GM08714 (cell line): ENCODE data around the gene HAX1.
"Not testable (repeated sequence)": the region's sequence is repeated elsewhere in the genome, so short reads cannot be mapped to it uniquely, and the experiment has no call there.

Source experiments
- H3K4me3 ChIP-seq: fragments of 200-500 bp; sonication (Bioruptor generic); 2 replicates; pipeline ENCODE4 v1.5.1; 2014; ENCODE audit warnings: mild to moderate bottlenecking, low read length, inconsistent platforms
- ZNF274 ChIP-seq: IDR thresholded peaks from 2 replicates; pipeline ENCODE4 v1.6.1; 2012; ENCODE audit warnings: mild to moderate bottlenecking, low read depth, low read length

Gene HAX1

DNA sequence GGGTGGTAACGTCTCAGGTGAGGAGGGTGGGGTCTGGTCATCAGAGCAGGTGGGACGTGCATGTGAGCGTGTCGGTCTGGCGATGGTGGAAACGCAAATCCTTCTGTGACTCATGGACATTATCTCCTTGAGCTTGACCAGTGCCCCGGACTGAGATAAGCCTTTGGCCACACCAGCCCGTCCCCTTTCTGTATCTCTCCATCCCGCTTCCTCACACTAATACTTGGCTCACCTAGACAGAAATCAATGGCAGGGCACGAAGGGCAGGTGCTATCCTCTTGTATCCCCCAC lies 40.6 kb downstream of the HAX1 start:
- no peak overlapping the region for H3K4me3 ChIP-seq
- TF ChIP-seq ZNF274: no peak

DNA sequence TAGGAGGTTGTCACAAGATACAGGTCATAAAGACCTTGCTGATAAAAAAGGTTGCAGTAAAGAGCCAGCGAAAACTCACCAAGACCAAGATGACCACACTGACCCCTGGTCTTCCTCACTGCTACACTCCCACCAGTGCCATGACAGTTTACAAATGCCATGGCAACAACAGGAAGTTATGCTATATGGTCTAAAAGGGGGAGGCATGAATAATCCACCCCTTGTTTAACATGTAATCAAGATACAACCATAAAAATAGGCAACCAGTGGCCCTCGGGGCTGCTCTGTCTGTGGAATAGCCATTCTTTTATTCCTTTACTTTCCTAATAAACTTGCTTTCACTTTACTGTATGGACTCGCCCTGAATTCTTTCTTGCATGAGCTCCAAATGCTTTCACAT lies 41.8 kb downstream of the HAX1 start:
- H3K4me3 ChIP-seq: not testable (repeated sequence)

DNA sequence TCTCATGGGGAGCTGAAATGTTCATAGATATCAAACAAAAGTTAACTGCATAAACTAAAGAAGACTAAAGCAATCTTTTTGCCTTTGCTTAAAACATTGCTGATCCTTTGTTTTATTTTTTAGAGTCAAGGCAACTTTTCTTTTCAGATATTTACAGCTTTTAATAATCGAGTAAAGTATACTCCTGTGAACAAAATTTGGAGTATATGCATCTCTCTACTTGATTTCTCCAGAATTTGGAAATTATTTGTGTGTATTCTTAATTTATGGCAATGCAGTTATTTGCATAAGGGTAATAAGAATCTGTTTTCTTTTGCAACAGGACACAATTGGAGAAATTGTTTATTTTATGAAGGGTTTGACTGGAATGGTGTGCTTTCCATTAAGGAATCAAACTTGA lies 44.3 kb downstream of the HAX1 start:
- H3K4me3 ChIP-seq: no peak overlapping the region
- no peak for TF ChIP-seq ZNF274

DNA sequence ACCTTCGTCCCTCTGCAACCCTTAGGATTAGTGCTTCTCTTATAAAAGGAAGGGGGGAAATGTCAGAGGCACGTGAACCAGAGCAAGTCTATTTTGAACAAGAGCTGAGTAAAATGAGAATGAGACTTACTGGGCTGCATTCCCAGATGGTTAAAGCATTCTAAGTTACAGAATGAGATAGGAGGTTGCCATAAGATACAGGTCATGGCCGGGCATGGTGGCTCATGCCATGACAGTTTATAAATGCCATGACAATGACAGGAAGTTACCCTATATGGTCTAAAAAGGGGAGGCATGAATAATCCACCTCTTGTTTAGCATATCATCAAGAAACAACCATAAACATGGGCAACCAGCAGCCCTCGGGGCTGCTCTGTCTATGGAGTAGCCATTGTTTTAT lies 46.0 kb downstream of the HAX1 start:
- TF ChIP-seq ZNF274: no peak

DNA sequence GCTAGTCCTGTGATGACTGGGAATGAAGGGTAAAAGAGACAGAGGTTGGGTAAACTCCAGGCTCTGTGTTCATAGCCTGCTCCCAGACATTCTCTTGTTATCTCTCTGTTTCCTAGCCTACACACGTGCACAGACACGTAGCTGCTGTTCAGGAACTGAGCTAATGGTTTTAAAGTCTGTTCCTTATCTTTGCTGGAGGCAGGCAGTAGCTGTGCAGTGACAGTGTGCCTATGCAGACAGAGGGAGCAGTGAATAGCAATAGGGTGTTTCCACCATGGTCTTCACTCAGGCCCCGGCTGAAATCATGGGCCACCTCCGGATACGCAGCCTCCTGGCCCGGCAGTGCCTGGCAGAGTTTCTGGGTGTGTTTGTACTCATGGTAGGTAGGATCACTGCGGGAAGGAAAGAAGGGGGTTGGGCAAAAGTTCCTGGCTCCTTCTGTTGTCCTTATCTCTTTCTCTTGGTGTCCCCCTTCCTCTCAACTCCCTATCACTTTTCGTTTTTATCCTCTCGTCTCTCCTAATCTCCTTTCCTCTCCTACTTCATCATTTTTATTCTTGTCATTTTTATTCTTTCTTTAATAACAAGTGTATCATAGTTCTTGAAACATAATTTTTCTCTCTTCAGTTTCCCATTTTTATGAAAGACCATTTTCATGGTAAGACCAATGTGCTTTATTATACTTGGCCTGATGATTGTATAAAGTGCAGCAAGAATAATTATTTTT lies 48.6 kb downstream of the HAX1 start, which contains the start of gene AQP10:
TSS of gene AQP10 (plus strand) at position 212 of the 727 bp plus-strand sequence. CDS start at position 275, 63 bp downstream.
- no peak for TF ChIP-seq ZNF274
- no peak within 1 kb of the TSS for H3K4me3 ChIP-seq

More for the DNA sequence above, 46.0 kb downstream of the HAX1 start:
- H3K4me3 ChIP-seq: no peak overlapping the region

- not testable (repeated sequence) for H3K4me3 ChIP-seq
These were observed 49.1 kb downstream of the HAX1 start for GRCh38 chr1:154321609-154321934.

DNA sequence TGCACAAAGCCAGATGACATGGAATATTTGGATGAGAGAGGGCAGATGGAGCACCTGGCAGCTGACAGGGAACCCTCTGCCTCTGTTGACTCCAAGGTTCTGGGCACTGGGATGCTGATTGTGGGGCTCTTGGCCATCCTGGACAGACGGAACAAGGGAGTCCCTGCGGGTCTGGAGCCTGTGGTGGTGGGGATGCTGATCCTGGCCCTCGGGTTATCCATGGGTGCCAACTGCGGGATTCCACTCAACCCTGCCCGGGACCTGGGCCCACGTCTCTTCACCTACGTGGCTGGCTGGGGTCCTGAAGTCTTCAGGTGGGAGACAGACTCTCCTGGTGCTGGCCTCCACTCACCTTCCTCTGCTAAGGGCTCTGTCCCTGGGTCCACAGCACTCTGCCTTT lies 51.1 kb downstream of the HAX1 start:
- no peak for TF ChIP-seq ZNF274
- H3K4me3 ChIP-seq: no peak overlapping the region

- H3K4me3 ChIP-seq: no peak overlapping the region; the same call in 1 of the 2 replicates
- TF ChIP-seq ZNF274: no peak
These were observed 51.8 kb downstream of the HAX1 start for GRCh38 chr1:154324241-154324640.

- no peak for TF ChIP-seq ZNF274
- H3K4me3 ChIP-seq: peak within 1 kb of the TSS; percentile 74
These were observed 52.5 kb downstream of the HAX1 start, which contains the start of gene ATP8B2 for GRCh38 chr1:154324669-154325582. Gene ATP8B2, plus strand, starts transcription at chr1:154325525. Its CDS starts 2,617 bp downstream, at chr1:154328142.
